GM18870 (cell line): ENCODE results near the gene TSPAN4.

Experiments used
- ATAC-seq: cut with Tn5 transposase; IDR thresholded peaks from one replicate; pipeline ENCODE4 v1.9.1; 2021; ENCODE audit warnings: moderate library complexity; ENCODE audit not compliant: unreplicated experiment

Gene TSPAN4

GRCh38 chr11:803770-804598 is 38.7 kb upstream of the TSPAN4 start:
- no peak for ATAC-seq

GRCh38 chr11:804599-804964 is 38.1 kb upstream of the TSPAN4 start:
- no peak for ATAC-seq

DNA sequence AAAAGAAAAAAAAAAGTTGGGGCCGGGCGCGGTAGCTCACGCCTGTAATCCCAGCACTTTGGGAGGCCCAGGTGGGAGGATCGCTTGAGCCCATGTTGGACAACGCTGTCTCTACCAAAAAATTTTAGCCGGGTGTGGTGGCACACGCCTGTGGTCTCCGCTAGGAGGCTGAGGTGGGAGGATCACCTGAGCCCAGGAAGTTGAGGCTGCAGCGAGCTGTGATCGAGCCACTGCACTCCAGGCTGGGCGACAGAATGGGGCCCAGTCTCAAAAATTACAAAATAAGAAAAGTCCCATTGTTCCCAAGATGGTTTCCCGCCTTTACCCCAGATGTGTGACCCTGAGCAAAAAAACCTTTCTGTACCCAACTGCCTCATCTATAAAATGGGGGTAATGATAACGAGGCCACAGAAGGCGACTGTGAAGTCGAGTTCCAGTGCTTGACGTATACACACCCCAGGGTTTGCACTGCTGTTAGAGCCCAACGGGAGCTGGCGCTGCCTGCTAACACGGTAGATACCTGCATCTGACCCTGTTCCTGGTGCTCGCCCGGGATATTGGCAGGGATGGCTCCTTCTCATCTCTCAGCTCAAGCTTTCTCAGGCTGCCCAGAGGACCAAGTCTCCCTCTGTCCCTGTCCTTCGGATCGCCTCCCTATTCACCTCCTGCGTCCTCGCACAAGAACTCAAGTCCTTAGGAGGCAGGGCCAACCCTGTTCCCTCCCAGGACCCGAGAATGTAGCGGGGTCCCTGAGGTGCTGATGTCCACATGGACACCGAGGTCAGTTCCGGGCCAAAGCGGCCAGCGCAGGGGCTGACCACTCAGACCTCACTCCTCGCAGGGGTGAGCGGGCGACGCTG is 34.0 kb upstream of the TSPAN4 start:
- no peak for ATAC-seq

DNA sequence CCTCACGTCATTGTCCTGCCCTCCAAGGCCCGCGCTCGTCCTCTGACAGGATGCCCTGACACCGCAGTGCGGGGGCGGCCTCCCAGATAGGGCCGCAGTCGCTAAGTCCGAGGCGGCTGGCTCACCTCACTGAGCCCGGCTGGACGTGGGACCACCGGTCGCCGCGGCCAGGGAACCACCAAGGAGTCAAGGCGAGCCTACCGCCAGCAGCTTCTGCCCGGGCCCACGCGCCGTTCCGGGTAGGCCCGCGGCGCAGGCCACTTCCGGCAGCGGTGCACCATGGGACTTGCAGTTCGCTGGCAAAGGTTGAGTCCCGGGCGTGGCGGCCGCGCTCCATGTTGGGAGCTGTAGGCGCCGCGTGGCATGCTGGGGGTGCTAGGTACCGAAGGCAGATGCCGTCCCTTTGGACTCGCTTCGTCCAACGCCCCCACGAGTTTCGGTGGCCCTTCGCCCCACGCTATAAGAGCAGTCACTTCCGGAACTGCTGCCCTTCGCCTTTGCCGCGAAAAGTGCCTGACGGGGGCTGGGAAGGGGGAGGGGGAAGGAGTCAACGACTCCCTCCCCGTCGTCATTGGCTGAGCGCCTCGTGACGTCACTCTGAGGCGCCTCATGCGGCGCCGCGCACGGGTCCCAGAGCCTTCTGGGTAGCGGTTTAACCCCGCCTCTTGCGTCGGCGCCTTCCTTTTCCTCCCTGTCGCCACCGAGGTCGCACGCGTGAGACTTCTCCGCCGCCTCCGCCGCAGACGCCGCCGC is 33.2 kb upstream of the TSPAN4 start, which contains the start of gene RPLP2:
Gene RPLP2 (plus strand): TSS at position 681 of the 753 bp plus-strand sequence. CDS start 268 bp downstream, outside the sequence.
- ATAC-seq: peak; percentile 57

DNA sequence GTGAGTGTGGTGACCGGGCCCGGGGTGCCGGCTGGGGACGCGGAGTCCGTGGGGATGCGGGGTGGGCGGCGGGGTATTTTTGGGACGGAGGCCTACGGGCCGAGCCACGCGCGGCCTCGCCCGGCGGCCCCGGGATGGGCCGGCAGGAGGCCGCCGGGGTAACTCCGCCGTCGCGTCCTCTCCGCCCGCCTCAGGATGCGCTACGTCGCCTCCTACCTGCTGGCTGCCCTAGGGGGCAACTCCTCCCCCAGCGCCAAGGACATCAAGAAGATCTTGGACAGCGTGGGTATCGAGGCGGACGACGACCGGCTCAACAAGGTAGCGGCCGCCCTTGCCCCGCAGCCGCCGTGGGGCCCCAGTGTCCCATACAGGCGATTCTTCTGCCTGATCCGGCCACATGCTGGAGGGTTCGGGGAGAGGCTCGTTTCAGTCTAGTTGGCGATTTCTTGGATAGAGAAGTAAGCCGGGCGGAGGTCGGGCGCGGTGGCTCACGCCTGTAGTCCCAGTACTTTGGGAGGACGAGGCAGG is 32.5 kb upstream of the TSPAN4 start:
- peak; percentile 7 for ATAC-seq

GRCh38 chr11:811446-812245 is 31.0 kb upstream of the TSPAN4 start:
- no peak for ATAC-seq

DNA sequence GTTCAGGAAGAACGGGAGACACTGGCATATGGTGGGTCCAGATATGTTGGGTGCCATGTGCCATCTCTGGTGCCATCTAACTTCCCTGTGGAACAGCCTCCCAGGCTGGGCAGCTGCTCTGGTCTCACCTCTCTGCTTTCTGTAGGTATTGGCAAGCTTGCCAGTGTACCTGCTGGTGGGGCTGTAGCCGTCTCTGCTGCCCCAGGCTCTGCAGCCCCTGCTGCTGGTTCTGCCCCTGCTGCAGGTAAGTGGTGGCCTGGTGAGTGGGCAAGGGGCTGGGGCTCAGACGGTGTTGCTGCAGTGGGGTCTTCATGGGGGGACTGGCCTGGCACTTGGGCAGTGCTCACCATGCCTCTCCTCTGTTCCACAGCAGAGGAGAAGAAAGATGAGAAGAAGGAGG is 30.3 kb upstream of the TSPAN4 start:
- no peak for ATAC-seq

GRCh38 chr11:813072-813455 is 29.6 kb upstream of the TSPAN4 start:
- no peak for ATAC-seq

GRCh38 chr11:813456-814096 is 29.1 kb upstream of the TSPAN4 start:
- ATAC-seq: no peak

GRCh38 chr11:815675-816432 is 26.8 kb upstream of the TSPAN4 start:
- no peak for ATAC-seq

- ATAC-seq: no peak
These were observed 26.2 kb upstream of the TSPAN4 start for GRCh38 chr11:816433-816779.

DNA sequence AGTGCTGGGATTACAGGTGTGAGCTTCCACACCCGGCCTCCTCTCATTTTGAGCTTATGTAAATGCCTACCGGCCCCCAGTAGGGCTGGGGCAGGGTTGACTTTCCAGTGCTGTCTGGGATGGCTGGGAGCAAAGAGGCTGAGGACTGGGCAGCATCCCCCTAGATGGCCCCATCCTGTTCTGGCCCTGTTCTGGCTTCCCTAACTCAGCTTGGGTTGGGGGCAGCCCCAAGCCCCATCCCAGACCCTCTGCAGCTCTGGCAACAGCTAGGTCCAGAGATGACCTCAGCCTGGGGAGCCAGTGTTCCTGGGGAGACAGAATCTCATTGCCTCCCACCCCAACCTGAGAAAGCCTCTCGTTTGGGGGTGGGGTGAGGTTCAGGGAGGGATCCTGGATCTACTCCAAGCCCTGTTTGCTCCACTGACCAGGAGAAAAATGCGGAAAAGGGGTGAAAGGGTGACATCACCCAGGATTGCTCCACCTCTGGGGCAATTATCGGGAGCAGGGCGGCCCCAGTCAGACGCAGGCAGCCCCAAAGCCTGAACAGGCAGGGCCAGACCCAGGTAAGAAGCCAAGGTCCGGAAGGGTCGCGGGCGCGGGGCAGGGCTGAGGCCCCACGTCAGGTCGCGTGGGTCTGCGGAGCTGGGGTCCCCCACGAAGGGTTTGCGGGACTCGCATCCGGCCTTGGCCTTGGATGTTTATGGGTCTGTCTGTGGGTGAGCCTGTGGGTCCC is 24.1 kb upstream of the TSPAN4 start, which contains the start of gene PNPLA2:
Gene PNPLA2 (plus strand): TSS at position 519 of the 733 bp plus-strand sequence. CDS start 805 bp downstream, outside the sequence.
- no peak for ATAC-seq

DNA sequence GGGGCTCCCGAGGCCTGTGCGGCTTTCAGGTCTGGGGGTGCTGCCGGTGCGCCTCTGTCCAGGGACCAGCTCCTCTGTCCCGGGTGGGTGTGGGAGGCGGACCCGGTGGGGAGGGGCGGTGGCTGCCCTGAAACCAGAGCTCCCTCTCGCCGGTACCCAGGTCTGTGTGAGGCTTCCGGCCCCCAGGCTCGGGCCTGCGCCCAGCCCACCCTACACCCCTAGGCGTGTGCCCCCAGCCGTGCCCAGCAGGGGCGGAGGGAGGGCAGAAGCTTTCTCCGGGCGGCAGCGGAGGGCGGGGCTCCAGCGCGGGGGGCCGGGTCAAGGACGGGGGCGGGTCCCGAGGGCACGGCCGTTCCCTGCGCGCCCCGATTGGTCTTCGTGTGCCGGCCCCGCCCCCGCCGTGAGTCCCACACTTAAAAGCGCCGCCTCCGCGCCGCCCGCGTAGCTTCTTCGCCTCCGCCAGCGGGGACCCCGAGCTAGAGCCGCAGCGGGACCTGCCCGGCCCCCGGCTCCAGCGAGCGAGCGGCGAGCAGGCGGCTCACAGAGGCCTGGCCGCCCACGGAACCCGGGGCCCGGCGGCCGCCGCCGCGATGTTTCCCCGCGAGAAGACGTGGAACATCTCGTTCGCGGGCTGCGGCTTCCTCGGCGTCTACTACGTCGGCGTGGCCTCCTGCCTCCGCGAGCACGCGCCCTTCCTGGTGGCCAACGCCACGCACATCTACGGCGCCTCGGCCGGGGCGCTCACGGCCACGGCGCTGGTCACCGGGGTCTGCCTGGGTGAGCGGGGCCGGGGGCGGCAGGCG is 23.3 kb upstream of the TSPAN4 start:
- peak; percentile 24 for ATAC-seq

DNA sequence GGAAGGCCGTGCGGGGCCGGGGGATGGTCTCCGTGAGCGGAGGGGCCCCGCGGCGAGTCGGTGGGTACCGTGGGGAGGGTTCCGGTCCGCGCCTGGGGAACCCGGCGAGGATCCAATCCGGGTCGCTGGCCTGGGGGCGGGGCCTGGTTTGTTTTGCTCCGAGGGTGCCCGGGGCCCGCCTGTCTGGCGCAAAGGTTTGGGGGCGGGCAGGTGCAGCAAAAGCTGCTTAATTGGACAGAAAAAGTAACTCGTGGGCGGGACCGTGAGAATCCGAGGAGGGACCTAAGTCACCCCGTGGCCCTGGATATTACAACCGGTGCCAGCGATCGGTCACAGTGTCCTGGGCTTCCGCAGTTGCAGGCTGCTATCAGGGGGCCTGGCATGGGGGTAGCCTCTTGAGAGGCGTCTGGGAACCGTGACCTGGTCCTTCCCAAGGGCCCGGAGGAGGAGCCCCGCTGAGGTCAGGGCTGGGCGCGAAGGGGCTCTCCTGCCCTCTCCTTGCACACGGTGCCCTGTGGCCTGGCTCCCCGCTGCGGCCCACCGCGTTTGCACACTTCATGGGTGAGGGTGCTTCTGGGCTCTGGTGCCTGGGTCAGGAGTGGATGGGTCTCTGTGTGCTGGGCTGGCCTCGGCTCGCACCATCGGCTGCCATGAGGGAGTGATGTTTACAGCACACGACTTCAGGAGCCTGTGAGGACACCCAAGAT is 22.6 kb upstream of the TSPAN4 start:
- ATAC-seq: peak; percentile 65

DNA sequence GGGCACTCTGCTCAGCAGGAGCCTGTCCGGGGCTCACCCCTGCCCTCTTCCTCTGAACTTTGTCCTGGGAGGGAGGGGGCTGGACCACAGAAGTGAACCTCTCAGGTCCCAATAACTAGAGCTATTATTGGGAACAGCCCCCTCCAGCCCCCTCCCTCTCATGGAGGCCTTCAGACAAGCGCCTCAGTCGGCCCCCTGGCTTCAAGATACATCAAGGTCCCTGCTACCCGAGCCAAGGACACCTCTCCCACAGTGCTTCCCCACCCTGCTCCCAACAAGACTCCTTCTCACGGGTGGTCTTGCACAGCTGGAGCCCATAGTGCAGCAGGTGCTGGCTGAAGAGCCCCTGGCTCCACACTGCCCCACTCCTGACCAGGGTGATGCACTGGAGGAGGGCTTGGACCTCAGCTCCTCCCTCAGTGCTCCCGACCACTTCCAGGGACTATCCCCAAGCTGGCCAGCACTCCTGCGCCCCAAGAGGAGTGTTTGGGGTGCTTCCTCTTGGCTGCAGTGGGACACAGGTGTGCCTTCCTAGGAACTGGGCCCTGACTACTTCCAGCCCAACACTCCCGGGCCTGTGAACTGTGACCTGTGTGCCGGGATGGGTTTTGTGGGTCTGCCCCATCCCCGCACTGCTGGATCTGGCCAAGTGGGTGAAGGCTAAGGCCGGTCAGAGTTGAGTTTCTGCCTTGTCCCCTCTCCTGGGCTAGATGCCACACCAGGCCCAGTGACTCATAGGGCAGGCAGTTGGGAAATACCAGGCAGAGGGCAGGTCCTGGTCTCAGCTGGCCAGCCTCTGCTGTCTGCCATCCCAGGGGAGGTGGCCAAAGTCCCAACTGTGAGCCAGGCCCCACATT is 21.8 kb upstream of the TSPAN4 start:
- no peak for ATAC-seq
